Kidney (tissue), 14 donors: ENCODE measurements around the gene ZKSCAN3. TPM values are rescaled to one million over a fixed set of nuclear protein-coding genes. Genes with fewer than 3 reads are reported as not detected.

ENCODE experiments used
- DNase-seq, 5 donors: peaks; one replicate each; pipeline ENCODE4 v3.0.0-alpha.2; 2013 to 2020
- FAIRE-seq: peaks from 2 replicates; lab custom pipeline; 2012; peaks lifted over from hg19 to GRCh38; lab: Jason Lieb, UNC
- H3K27ac ChIP-seq, 2 donors: one replicate each; pipeline ENCODE4 v1.7.0; 2013; ENCODE audit warnings: low read depth in 2 of 2, low read length in 2 of 2, inconsistent platforms in 1 of 2
- H3K27me3 ChIP-seq: one replicate; pipeline ENCODE4 v1.7.1; 2013; ENCODE audit warnings: low read length, inconsistent platforms; ENCODE audit not compliant: control insufficient read depth, insufficient read depth
- H3K36me3 ChIP-seq, 3 donors: one replicate each; pipeline versions ENCODE4 v1.7.0 to v1.7.1; 2013; ENCODE audit warnings: low read length in 3 of 3, control low read depth in 1 of 3, inconsistent platforms in 1 of 3; ENCODE audit not compliant: insufficient read depth in 3 of 3, control insufficient read depth in 2 of 3
- H3K4me1 ChIP-seq, 3 donors: one replicate each; pipeline versions ENCODE4 v1.7.0 to v1.7.1; 2013; ENCODE audit warnings: low read length in 3 of 3, inconsistent platforms in 1 of 3, low read depth in 1 of 3; ENCODE audit not compliant: control insufficient read depth in 2 of 3, insufficient read depth in 2 of 3
- H3K4me3 ChIP-seq, 3 donors: one replicate each; pipeline versions ENCODE4 v1.7.0 to v1.8.1; 2013; ENCODE audit warnings: low read length in 3 of 3, control low read depth in 1 of 3, inconsistent platforms in 1 of 3
- H3K9ac ChIP-seq, 3 donors: one replicate each; pipeline versions ENCODE4 v1.7.0 to v1.7.1; 2013; ENCODE audit warnings: low read length in 3 of 3, control low read depth in 1 of 3, inconsistent platforms in 1 of 3
- H3K9me3 ChIP-seq, 3 donors: one replicate each; pipeline versions ENCODE4 v1.7.0 to v1.7.1; 2013; ENCODE audit warnings: low read length in 3 of 3, control low read depth in 1 of 3, inconsistent platforms in 1 of 3; ENCODE audit not compliant: control insufficient read depth in 2 of 3, insufficient read depth in 1 of 3
- CTCF ChIP-seq: IDR thresholded peaks from 3 replicates; pipeline ENCODE4 v1.5.1; 2012; ENCODE audit warnings: mild to moderate bottlenecking, moderate library complexity, borderline replicate concordance; ENCODE audit not compliant: insufficient read depth; ENCODE audit errors: extremely low read depth
- intact Hi-C: fragments of 100-400 bp; cut with DNase I; formaldehyde crosslinking; loops from one replicate; pipeline ENCODE4 v1.11.1; 2022
- polyA plus RNA-seq: library from polyadenylated mRNA; stranded (reverse); fragments of 350-450 nt; fragmentation: Illumina TruSeq; extraction: RNeasy Lipid Tissue Mini Kit (QIAGEN cat#74804); gene quantifications from one replicate; pipeline ENCODE4 v1.2.3, GENCODE V29; 2014; ENCODE audit warnings: low read depth, low replicate concordance; ENCODE audit not compliant: insufficient read depth
- total RNA-seq: library from RNA; stranded (reverse); fragmentation: NEBNext Ultra II Directional; extraction: Animal tissue kit (Norgen Biotek cat#: 25700); gene quantifications from one replicate; pipeline ENCODE4 v1.2.1, GENCODE V29; 2021
- donor health status: control.
- donor health status: control.
- donor health status: control.
- donor health status: control.
- donor health status: control.
- donor health status: DM: yes; HTN: yes; CAD: no.
- donor health status: Normal renal cell carcinoma (clear cell type).

ZKSCAN3 gene
- total and polyA plus RNA-seq, 2 donors from 2014 or later = 3.5 to 8.3 TPM

- Histone ChIP-seq H3K4me1 (peaks cover 0 to 7% (median 7%) of the 10 kb centered on the region in 3 donors), H3K4me3 (peak overlapping the region; percentile 86 to 96 (median 88)), H3K9me3 (no peaks in the 10 kb centered on the region), H3K36me3 (no peaks in the 10 kb centered on the region), H3K27me3 (no peaks in the 10 kb centered on the region), H3K9ac (peak overlapping the region; percentile 94 to 98 (median 95)), H3K27ac (peak overlapping the region; percentile 98 to 99)
- DNase-seq (peak in 4 of 5 donors; percentile 57 to 93 (median 79)), FAIRE-seq (no peak)
- TF ChIP-seq CTCF = no peak
- intact Hi-C loops = no loop called here
Observed at GRCh38 chr6:28336284-28337120, 13.2 kb upstream of the ZKSCAN3 start.

GRCh38 chr6:28337121-28337520, 12.6 kb upstream of the ZKSCAN3 start:
- Histone ChIP-seq H3K4me1 (peaks cover 0 to 7% (median 7%) of the 10 kb centered on the region in 3 donors), H3K36me3 (no peaks in the 10 kb centered on the region), H3K9me3 (no peaks in the 10 kb centered on the region), H3K27ac (peak overlapping the region in 1 of 2 donors; percentile 99), H3K27me3 (no peaks in the 10 kb centered on the region), H3K9ac (peak overlapping the region; percentile 94 to 98 (median 95)), H3K4me3 (peak overlapping the region; percentile 86 to 96 (median 88))
- no peak for TF ChIP-seq CTCF
- no peak for FAIRE-seq
- intact Hi-C loops = no loop called here
- DNase-seq = peak in 2 of 5 donors; percentile 13 to 52

- no peak for DNase-seq
- Histone ChIP-seq H3K4me1 (peaks cover 0 to 7% (median 7%) of the 10 kb centered on the region in 3 donors), H3K9ac (no peak overlapping the region), H3K27ac (no peak overlapping the region), H3K9me3 (no peaks in the 10 kb centered on the region), H3K27me3 (no peaks in the 10 kb centered on the region), H3K36me3 (no peaks in the 10 kb centered on the region), H3K4me3 (no peak overlapping the region)
- TF ChIP-seq CTCF = no peak
- no peak for FAIRE-seq
- intact Hi-C loops = no loop called here
Observed at GRCh38 chr6:28340310-28341095, 9.2 kb upstream of the ZKSCAN3 start.
